GM12878 (cell line): ENCODE measurements around the gene FOXD2. TPM values are rescaled to one million over a fixed set of nuclear protein-coding genes. Genes with fewer than 3 reads are reported as not detected.

Experiments used
- ATAC-seq: fragments of 200-7000 bp; cut with Tn5 transposase; 3 replicates; pipeline ENCODE4 v1.9.1; 2020; ENCODE audit warnings: mild to moderate bottlenecking, moderate library complexity
- BruUV-seq: library from RNA; stranded (reverse); fragments of 400-500 nt; replicated peaks from 2 replicates; lab custom pipeline; 2021; lab: Mats Ljungman, UMichigan
- CTCF ChIA-PET: fragments of 300-600 bp; sonication (Branson Sonifier 250); formaldehyde crosslinking; extraction: SDS; loops from one replicate; lab custom pipeline; 2021; ENCODE audit warnings: inconsistent platforms; lab: Yijun Ruan, JAX
- POLR2A ChIA-PET: fragments of 350-600 bp; formaldehyde crosslinking; extraction: SDS; loops from one replicate; lab custom pipeline; 2021; ENCODE audit warnings: inconsistent platforms; lab: Charles Lee
- RAD21 ChIA-PET: fragments of 300-600 bp; sonication (Branson Sonifier 250); formaldehyde crosslinking; loops from one replicate; lab custom pipeline; 2023; ENCODE audit warnings: antibody characterized with exemption; ENCODE audit not compliant: unreplicated experiment; lab: Charles Lee
- SMC1A ChIA-PET: fragments of 300-600 bp; sonication (Branson Sonifier 250); formaldehyde crosslinking; loops from one replicate; lab custom pipeline; 2023; ENCODE audit not compliant: unreplicated experiment, uncharacterized antibody; lab: Charles Lee
- DNase-seq: peaks from one replicate; pipeline ENCODE4 v3.0.0-alpha.2; 2011; ENCODE audit warnings: low read depth, low spot score
- FAIRE-seq: peaks from 3 replicates; lab custom pipeline; 2011; peaks lifted over from hg19 to GRCh38; lab: Jason Lieb, UNC
- H2AFZ ChIP-seq: 2 replicates; pipeline ENCODE4 v1.6.0; 2011; ENCODE audit warnings: low read depth, low read length, control low read depth; ENCODE audit not compliant: control insufficient read depth
- H3K27ac ChIP-seq: 2 replicates; pipeline ENCODE4 v1.5.1; 2011; ENCODE audit warnings: control low read depth; ENCODE audit not compliant: control insufficient read depth, insufficient read depth
- H3K27me3 ChIP-seq, 2 experiments: replicated peaks in 1 of 2; 2 replicates each; pipeline versions ENCODE4 v1.6.0 to v1.6.1; 2011; ENCODE audit warnings: low read length in 1 of 2; ENCODE audit not compliant: control insufficient read depth in 2 of 2, insufficient read depth in 2 of 2
- H3K36me3 ChIP-seq, 2 experiments: 2 replicates each; pipeline ENCODE4 v1.5.1; 2011; ENCODE audit warnings: low read length in 1 of 2; ENCODE audit not compliant: control insufficient read depth in 2 of 2, insufficient read depth in 2 of 2
- H3K4me1 ChIP-seq: 2 replicates; pipeline ENCODE4 v1.6.1; 2011; ENCODE audit warnings: mild to moderate bottlenecking, low read length, moderate library complexity, mixed read lengths; ENCODE audit not compliant: control insufficient read depth, insufficient read depth
- H3K4me2 ChIP-seq: 2 replicates; pipeline ENCODE4 v1.6.0; 2011; ENCODE audit warnings: control low read depth; ENCODE audit not compliant: control insufficient read depth, insufficient read depth
- H3K4me3 ChIP-seq: fragments of 200-600 bp; sonication (generic); 2 replicates; pipeline ENCODE4 v1.5.1; 2016
- H3K79me2 ChIP-seq: 2 replicates; pipeline ENCODE4 v1.6.0; 2011; ENCODE audit warnings: low read length; ENCODE audit not compliant: control insufficient read depth, insufficient read depth
- H3K9ac ChIP-seq: 2 replicates; pipeline ENCODE4 v1.8.0; 2011; ENCODE audit warnings: low read length, control low read depth, mixed read lengths; ENCODE audit not compliant: control insufficient read depth, insufficient read depth
- H3K9me3 ChIP-seq: replicated peaks from 3 replicates; pipeline ENCODE4 v1.5.1; 2011; ENCODE audit warnings: mild to moderate bottlenecking, low read length; ENCODE audit not compliant: control insufficient read depth, insufficient read depth
- H4K20me1 ChIP-seq: 2 replicates; pipeline ENCODE4 v1.6.0; 2011; ENCODE audit not compliant: control insufficient read depth, insufficient read depth
- HSF1 ChIP-seq: fragments of 150-350 bp; IDR thresholded peaks from 2 replicates; pipeline ENCODE4 v1.6.1; 2014; ENCODE audit warnings: mild to moderate bottlenecking, low read depth, low read length
- MEF2B ChIP-seq: fragments of 450-650 bp; IDR thresholded peaks from 2 replicates; pipeline ENCODE4 v1.6.1; 2018; ENCODE audit warnings: mild to moderate bottlenecking, moderate library complexity; ENCODE audit not compliant: partially characterized antibody, poor library complexity, severe bottlenecking
- POU2F2 ChIP-seq: IDR thresholded peaks from 3 replicates; pipeline ENCODE4 v1.6.1; 2011; ENCODE audit warnings: low read depth, mild to moderate bottlenecking, low read length, borderline replicate concordance
- RBBP5 ChIP-seq: fragments of 200-600 bp; sonication (generic); conservative IDR thresholded peaks from 2 replicates; pipeline ENCODE4 v1.6.1; 2016
- RUNX3 ChIP-seq: IDR thresholded peaks from 2 replicates; pipeline ENCODE4 v1.6.1; 2012; ENCODE audit warnings: low read length, inconsistent platforms
- SIX5 ChIP-seq: IDR thresholded peaks from 2 replicates; pipeline ENCODE4 v1.6.1; 2011; ENCODE audit warnings: mild to moderate bottlenecking, low read depth, low read length, moderate library complexity; ENCODE audit not compliant: severe bottlenecking
- SREBF2 ChIP-seq: IDR thresholded peaks from 2 replicates; pipeline ENCODE4 v1.6.1; 2012; ENCODE audit warnings: mild to moderate bottlenecking, low read length
- SUPT20H ChIP-seq: IDR thresholded peaks from 2 replicates; pipeline ENCODE4 v1.6.1; 2011; ENCODE audit warnings: low read depth, mild to moderate bottlenecking, low read length, moderate library complexity, borderline replicate concordance; ENCODE audit not compliant: control insufficient read depth
- SUZ12 ChIP-seq: fragments of 200-600 bp; sonication (generic); IDR thresholded peaks from one replicate; pipeline ENCODE4 v1.6.1; 2018; ENCODE audit warnings: antibody characterized with exemption, mild to moderate bottlenecking; ENCODE audit not compliant: unreplicated experiment
- ZNF217 ChIP-seq: fragments of 450-650 bp; IDR thresholded peaks from 2 replicates; pipeline ENCODE4 v1.6.1; 2017; ENCODE audit warnings: antibody characterized with exemption, mild to moderate bottlenecking
- ZNF592 ChIP-seq: fragments of 450-650 bp; IDR thresholded peaks from 2 replicates; pipeline ENCODE4 v1.6.1; 2017; ENCODE audit warnings: mild to moderate bottlenecking, moderate library complexity
- WGBS: methylation state at CpG from one replicate; pipeline ENCODE4 v1.1.6; 2016; ENCODE audit warnings: low lambda C conversion rate; ENCODE audit not compliant: insufficient replicate concordance, insufficient coverage; ENCODE audit errors: missing lambda C conversion rate; 5-methylcytosine and 5-hydroxymethylcytosine counted together
- in situ Hi-C: fragments of 300-500 bp; cut with MboI; formaldehyde crosslinking; loops from 9 replicates; pipeline ENCODE4 v1.14.3; 2018; ENCODE audit warnings: mixed read lengths
- intact Hi-C: fragments of 100-400 bp; cut with micrococcal nuclease; formaldehyde crosslinking; loops from one replicate; pipeline ENCODE4 v1.14.2; 2022; ENCODE audit not compliant: unreplicated experiment
- polyA plus RNA-seq, 11 experiments: library from polyadenylated mRNA; depleted of rRNA in 4 of 11; unstranded in 6 of 11; stranded (reverse) in 5 of 11; fragments of >200 nt; fragmentation: Nextera tagmentation in 4 of 11; fragmentation: Illumina TruSeq in 1 of 11; extraction: Ambion mirVana in 4 of 11; extraction: Trizol in 1 of 11; gene quantifications; 1 replicate in 1 of 11; 2 replicates in 10 of 11; pipeline versions ENCODE4 v1.2.1 to v1.2.3, GENCODE V29; 2011 to 2016; ENCODE audit warnings: inconsistent platforms in 2 of 11, missing spikeins in 2 of 11, low read depth in 1 of 11
- total RNA-seq, 4 experiments: library from RNA; depleted of rRNA in 3 of 4; stranded (reverse); fragments of >200 nt in 3 of 4; fragmentation: Illumina TruSeq in 1 of 4; extraction: Trizol in 1 of 4; gene quantifications; 2 replicates each; pipeline versions ENCODE4 v1.2.1 to v1.2.3, GENCODE V29; 2013 to 2021

Gene FOXD2
- total and polyA plus RNA-seq, 10 of the 15 experiments (the other 5 are each of a cell fraction or from before 2014, with no cell fraction given) = under 0.01 to 0.27 (median 0.04) TPM; not detected in 1

- no TSS peak for BruUV-seq
- H3K4me3 ChIP-seq = no peak overlapping the region
- WGBS = 19% methylated on average over 5 of the region's 5 CpGs
- ChIA-PET RAD21 (no interaction called here), CTCF (interaction anchor here (0.7 to 0.9 kb wide), 2 partner anchors 73 to 286 kb away, joined by 3 to 5 read pairs; no protein-coding TSS in a partner anchor), POLR2A (no interaction called here), SMC1A (no interaction called here)
- no peaks in the 10 kb centered on the region; the same call in 1 of the 2 replicates for H3K79me2 ChIP-seq
- FAIRE-seq (no peak), ATAC-seq (no peak), DNase-seq (no peak)
- intact Hi-C loops (no loop called here), in situ Hi-C loops (no loop called here)
- H3K9me3 ChIP-seq = no peaks in the 10 kb centered on the region; the same call in 2 of the 3 replicates
- H3K9ac ChIP-seq = no peak overlapping the region
- H3K27ac ChIP-seq = no peak overlapping the region
- peaks cover 29 to 31% of the 10 kb centered on the region in 2 experiments for H3K27me3 ChIP-seq
- H2AFZ ChIP-seq = no peak overlapping the region
- TF ChIP-seq ZNF592 (no peak), ZNF217 (no peak), SREBF2 (no peak), POU2F2 (no peak), SUPT20H (no peak), RUNX3 (no peak), SUZ12 (no peak), RBBP5 (no peak), MEF2B (no peak), SIX5 (no peak), HSF1 (no peak)
- H3K4me1 ChIP-seq = no peaks in the 10 kb centered on the region; the same call in 1 of the 2 replicates
- no peak overlapping the region for H3K4me2 ChIP-seq
- H4K20me1 ChIP-seq = no peaks in the 10 kb centered on the region
- no peaks in the 10 kb centered on the region for H3K36me3 ChIP-seq
Measured at GRCh38 chr1:47440599-47441081, 2.8 kb downstream of the FOXD2 start.
